Epithelial cell of proximal tubule (primary cell): ENCODE measurements around the gene MBD3L4. TPM values are rescaled to one million over a fixed set of nuclear protein-coding genes. Genes with fewer than 3 reads are reported as not detected.
"Not testable (repeated sequence)": the region's sequence is repeated elsewhere in the genome, so short reads cannot be mapped to it uniquely, and the experiment has no call there.

ENCODE experiments used
- DNase-seq: peaks from one replicate; pipeline ENCODE4 v3.0.0-alpha.2; 2011; ENCODE audit warnings: low read depth
- H3K4me3 ChIP-seq: 2 replicates; pipeline ENCODE4 v1.5.1; 2011; ENCODE audit warnings: low read depth, mild to moderate bottlenecking, low read length
- CTCF ChIP-seq: conservative IDR thresholded peaks from 2 replicates; pipeline ENCODE4 v1.5.1; 2012; ENCODE audit warnings: low read depth, mild to moderate bottlenecking, low read length
- total RNA-seq: library from RNA; depleted of rRNA; stranded (reverse); fragments of >200 nt; gene quantifications from 2 replicates; pipeline ENCODE4 v1.2.3, GENCODE V29; 2015

Gene MBD3L4
- total RNA-seq, 1 donor from 2014 or later, result not detected

GRCh38 chr19:7063339-7063738 is 23.4 kb upstream of the MBD3L4 start:
- no peak for DNase-seq
- H3K4me3 ChIP-seq, result no peak overlapping the region
- no peak for TF ChIP-seq CTCF

GRCh38 chr19:7059977-7060376 is 20.0 kb upstream of the MBD3L4 start:
- not testable (repeated sequence) for DNase-seq, H3K4me3 ChIP-seq

DNA sequence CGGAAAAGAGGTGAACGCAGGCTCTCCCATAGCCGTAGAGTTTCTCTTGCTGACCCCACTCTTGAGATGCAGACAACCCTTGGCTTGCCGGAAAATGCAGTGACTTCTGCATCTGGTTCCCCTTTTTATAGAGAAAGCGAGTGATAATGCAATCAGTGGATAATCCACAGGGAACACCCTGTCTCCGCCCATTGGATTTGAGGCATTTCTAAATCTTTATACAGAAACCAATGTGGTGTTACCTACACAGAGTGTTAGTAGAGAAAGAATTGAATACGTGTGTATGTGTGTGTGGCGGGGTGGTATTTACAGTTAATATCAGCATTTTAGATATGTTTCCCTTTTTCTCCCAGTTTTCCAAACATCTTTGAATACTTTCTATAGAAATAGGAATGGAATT is 18.6 kb upstream of the MBD3L4 start, which contains the start of gene MBD3L3:
Gene MBD3L3 (minus strand): TSS at position 101 of the 400 bp plus-strand sequence. CDS start 71 bp downstream, at position 30.
- DNase-seq, H3K4me3 ChIP-seq: not testable (repeated sequence)

DNA sequence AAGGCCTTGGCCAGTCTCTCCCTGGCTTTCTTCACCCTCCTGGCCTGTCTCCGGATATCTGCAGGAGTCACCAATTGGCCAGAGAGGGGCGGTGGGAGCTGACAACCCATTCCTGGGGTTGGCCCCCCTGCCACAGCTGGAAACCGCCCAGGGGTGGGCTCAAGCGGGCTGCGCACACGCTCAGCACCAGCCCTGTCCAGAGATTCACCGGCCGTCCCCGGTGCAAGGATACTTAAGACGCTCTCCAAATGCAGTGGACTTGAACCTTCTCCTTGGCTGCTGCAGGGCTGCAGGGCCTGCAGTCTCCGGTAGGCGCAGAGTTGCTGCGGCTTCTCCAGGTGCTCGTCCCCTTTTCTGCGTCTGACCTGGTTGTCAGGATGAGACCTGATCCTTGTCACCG is 16.4 kb upstream of the MBD3L4 start:
- DNase-seq, H3K4me3 ChIP-seq: not testable (repeated sequence)

- H3K4me3 ChIP-seq, DNase-seq: not testable (repeated sequence)
Measured at GRCh38 chr19:7055679-7056078, 15.7 kb upstream of the MBD3L4 start.

DNA sequence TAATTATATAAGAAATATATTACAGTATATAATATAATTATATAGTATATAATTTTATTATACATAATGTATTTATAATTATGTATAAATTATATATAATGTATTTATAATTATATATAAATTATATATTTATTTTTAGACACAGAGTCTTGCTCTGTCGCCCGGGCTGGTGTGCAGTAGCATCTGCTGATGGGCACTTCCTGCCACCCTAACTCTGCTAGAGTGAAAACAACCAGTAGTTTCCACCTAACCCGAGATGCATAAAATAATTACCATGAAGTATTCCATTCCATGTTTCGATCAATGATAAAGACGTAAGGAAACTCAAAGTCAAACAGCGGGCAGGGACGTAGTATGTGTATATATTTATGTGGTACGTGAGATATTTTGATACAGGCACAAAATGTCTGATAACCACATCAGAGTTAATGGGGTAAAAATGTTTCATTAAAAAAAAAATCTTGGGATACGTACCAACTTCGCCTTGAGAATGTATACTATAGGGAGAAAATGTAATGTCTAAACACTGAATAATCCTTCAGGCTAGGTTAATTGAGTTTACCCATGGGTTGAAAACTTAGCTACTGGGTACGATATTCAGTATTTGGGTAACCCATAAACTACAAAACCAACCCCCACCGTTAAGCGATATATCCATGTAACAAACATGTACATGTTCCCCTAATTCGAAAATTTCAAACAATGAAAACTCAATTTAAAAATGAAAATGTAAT is 14.8 kb upstream of the MBD3L4 start:
- not testable (repeated sequence) for DNase-seq, H3K4me3 ChIP-seq

GRCh38 chr19:7052896-7053295 is 12.9 kb upstream of the MBD3L4 start:
- DNase-seq, H3K4me3 ChIP-seq: not testable (repeated sequence)

- DNase-seq, H3K4me3 ChIP-seq: not testable (repeated sequence)
Measured at GRCh38 chr19:7051421-7051820, 11.4 kb upstream of the MBD3L4 start.

GRCh38 chr19:7049021-7049420 is 9.0 kb upstream of the MBD3L4 start, which contains the start of gene MBD3L2:
TSS of gene MBD3L2 (plus strand) at chr19:7049321. CDS start at chr19:7049374, 53 bp downstream.
- H3K4me3 ChIP-seq, DNase-seq: not testable (repeated sequence)

DNA sequence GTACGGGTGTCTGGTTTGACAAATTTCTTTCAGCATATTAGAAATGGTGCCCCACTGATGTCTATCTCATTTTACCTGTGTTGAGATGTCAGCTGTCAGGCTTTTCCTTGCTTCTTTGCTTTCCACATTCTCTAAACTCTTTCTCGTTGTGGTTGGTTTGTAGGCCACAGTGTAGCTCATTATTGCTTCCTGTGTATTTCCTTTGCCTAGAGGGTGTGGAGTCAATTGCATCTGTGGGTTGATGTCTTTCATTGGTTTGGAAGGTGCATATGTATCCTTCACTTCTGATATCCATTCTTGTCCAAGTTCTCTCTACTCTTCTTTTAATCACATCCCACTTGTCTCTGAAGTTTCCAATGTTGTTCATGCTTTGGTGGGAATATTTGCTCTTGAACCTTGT is 1.6 kb upstream of the MBD3L4 start:
- DNase-seq, H3K4me3 ChIP-seq: not testable (repeated sequence)

- not testable (repeated sequence) for DNase-seq, H3K4me3 ChIP-seq
Measured at GRCh38 chr19:7030278-7030677, 9.7 kb downstream of the MBD3L4 start, which contains the start of gene MBD3L5. TSS of gene MBD3L5 (plus strand) at chr19:7030578. CDS start at chr19:7030612, 34 bp downstream.

DNA sequence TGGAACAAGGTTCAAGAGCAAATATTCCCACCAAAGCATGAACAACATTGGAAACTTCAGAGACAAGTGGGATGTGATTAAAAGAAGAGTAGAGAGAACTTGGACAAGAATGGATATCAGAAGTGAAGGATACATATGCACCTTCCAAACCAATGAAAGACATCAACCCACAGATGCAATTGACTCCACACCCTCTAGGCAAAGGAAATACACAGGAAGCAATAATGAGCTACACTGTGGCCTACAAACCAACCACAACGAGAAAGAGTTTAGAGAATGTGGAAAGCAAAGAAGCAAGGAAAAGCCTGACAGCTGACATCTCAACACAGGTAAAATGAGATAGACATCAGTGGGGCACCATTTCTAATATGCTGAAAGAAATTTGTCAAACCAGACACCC is 11.2 kb downstream of the MBD3L4 start:
- H3K4me3 ChIP-seq, DNase-seq: not testable (repeated sequence)

DNA sequence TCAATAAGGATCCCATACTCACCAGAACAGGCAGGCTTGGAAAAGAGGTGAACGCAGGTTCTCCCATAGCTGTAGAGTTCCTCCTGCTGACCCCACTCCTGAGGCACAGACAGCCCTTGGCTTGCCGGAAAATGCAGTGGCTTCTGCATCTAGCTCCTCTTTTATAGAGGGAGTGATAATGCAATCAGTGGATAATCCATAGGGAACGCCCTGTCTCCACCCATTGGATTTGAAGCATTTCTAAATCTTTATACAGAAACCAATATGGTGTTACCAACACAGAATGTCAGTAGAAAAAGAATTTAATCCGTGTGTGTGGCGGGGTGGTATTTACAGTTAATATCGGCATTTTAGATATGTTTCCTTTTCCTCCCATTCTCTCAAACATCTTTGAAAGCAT is 18.6 kb downstream of the MBD3L4 start, which contains the start of gene MBD3L2B:
Gene MBD3L2B (minus strand): TSS at position 101 of the 400 bp plus-strand sequence. CDS start 34 bp downstream, at position 67.
- DNase-seq, H3K4me3 ChIP-seq: not testable (repeated sequence)

DNA sequence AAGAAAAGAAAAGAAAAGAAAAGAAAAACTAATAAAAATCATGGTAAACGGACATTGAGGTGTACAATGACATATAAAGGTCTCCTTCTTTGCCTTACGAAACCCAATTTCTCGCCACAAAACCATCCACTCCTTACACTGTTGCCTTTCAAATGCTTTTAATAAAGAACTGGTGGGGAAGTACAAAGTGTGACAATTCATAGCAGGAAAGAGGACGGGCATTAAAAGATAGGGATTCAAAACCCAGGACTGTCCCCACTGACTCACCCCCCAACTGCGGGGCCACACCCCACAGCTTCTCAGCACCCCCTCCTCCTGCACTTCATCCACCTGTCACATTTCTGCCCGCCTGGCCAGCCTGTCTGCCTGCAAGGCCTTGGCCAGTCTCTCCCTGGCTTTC is 21.2 kb downstream of the MBD3L4 start:
- H3K4me3 ChIP-seq, result no peak overlapping the region

More for the DNA sequence above, 21.2 kb downstream of the MBD3L4 start:
- TF ChIP-seq CTCF, result no peak
- no peak for DNase-seq
